Esophagus muscularis mucosa (tissue), 4 donors: ENCODE results near the gene DNER. TPM values are rescaled to one million over a fixed set of nuclear protein-coding genes. Genes with fewer than 3 reads are reported as not detected.

Source experiments
- DNase-seq: peaks from one replicate; pipeline ENCODE4 v3.0.0-alpha.2; 2017; ENCODE audit errors: extremely low spot score
- H3K27ac ChIP-seq, 4 donors: fragments of 200-600 bp; sonication (generic); replicated peaks in 1 of 4; 1 replicate in 3 of 4; 2 replicates in 1 of 4; pipeline ENCODE4 v1.5.1; 2016 to 2019; ENCODE audit warnings: mild to moderate bottlenecking in 1 of 4
- H3K27me3 ChIP-seq, 4 donors: fragments of 200-600 bp; sonication (generic); one replicate each; pipeline versions ENCODE4 v1.5.1 to v1.6.0; 2016 to 2019
- H3K36me3 ChIP-seq, 4 donors: fragments of 200-600 bp; sonication (generic); one replicate each; pipeline ENCODE4 v1.5.1; 2016 to 2019
- H3K4me1 ChIP-seq, 4 donors: fragments of 200-600 bp; sonication (generic); one replicate each; pipeline ENCODE4 v1.5.1; 2016 to 2019
- H3K4me3 ChIP-seq, 4 donors: fragments of 200-600 bp; sonication (generic); 1 replicate in 2 of 4; 2 replicates in 2 of 4; pipeline ENCODE4 v1.5.1; 2016 to 2019; ENCODE audit warnings: mild to moderate bottlenecking in 4 of 4, moderate library complexity in 1 of 4
- H3K9me3 ChIP-seq, 4 donors: fragments of 200-600 bp; sonication (generic); 1 replicate in 3 of 4; 2 replicates in 1 of 4; pipeline ENCODE4 v1.5.1; 2016 to 2019
- EP300 ChIP-seq: sonication (generic); formaldehyde crosslinking; IDR thresholded peaks from one replicate; pipeline ENCODE4 v1.6.1; 2017; ENCODE audit warnings: antibody characterized with exemption
- POLR2A ChIP-seq: fragments of 450-650 bp; IDR thresholded peaks from one replicate; pipeline ENCODE4 v1.6.1; 2017; ENCODE audit warnings: antibody characterized with exemption, moderate library complexity, mild to moderate bottlenecking, low read depth
- POLR2AphosphoS5 ChIP-seq, 2 donors: sonication (generic); formaldehyde crosslinking; IDR thresholded peaks; one replicate each; pipeline ENCODE4 v1.6.1; 2017; ENCODE audit warnings: antibody characterized with exemption in 2 of 2
- WGBS: methylation state at CpG from one replicate; pipeline ENCODE4 v1.1.5; 2018; 5-methylcytosine and 5-hydroxymethylcytosine counted together
- intact Hi-C: fragments of 100-400 bp; cut with DNase I; formaldehyde crosslinking; loops from one replicate; pipeline ENCODE4 v1.15.1; 2023
- total RNA-seq, 4 donors: library from RNA; depleted of rRNA; stranded (reverse); fragments of >200 nt; gene quantifications; one replicate each; pipeline versions ENCODE4 v1.1.0 to v1.2.1, GENCODE V29; 2016
- TF ChIP-seq, protein P1 (sequence below), 3 experiments: fragments of 200-600 bp in 2 of 3; fragments of 450-650 bp in 1 of 3; sonication (generic) in 2 of 3; IDR thresholded peaks; one replicate each; pipeline ENCODE4 v1.5.1; 2017 to 2019; ENCODE audit warnings: antibody characterized with exemption in 3 of 3, mild to moderate bottlenecking in 2 of 3, moderate library complexity in 1 of 3

DNER gene
- total RNA-seq, 4 donors from 2014 or later = 2.9 to 5.3 (median 4.6) TPM

DNA sequence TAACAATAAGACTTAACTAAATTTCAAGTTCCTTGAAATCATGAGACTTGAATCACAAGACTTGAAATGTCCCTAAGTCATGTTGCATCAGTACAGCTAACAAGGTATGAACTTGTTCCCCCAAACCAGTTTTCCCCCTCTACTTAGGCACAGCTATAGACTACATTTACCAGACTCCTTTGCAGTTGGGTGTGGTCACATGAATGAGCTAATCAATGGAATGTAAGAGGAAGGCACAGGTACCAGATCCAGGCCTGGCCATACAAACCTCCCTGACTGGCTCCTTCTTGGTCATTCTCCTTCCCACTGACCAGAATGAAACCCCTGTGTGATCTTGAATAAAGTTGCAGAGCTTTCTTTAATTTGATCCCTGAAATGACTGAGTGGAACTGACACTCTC, 77.8 kb downstream of the DNER start:
- H3K27ac ChIP-seq = no peak overlapping the region
- no peaks in the 10 kb centered on the region for H3K4me1 ChIP-seq
- no peak overlapping the region for H3K4me3 ChIP-seq
- intact Hi-C loops = no loop called here
- no peaks in the 10 kb centered on the region for H3K9me3 ChIP-seq
- no peaks in the 10 kb centered on the region for H3K36me3 ChIP-seq
- no peak for DNase-seq
- TF ChIP-seq POLR2A = no peak
- TF ChIP-seq, protein P1, sequence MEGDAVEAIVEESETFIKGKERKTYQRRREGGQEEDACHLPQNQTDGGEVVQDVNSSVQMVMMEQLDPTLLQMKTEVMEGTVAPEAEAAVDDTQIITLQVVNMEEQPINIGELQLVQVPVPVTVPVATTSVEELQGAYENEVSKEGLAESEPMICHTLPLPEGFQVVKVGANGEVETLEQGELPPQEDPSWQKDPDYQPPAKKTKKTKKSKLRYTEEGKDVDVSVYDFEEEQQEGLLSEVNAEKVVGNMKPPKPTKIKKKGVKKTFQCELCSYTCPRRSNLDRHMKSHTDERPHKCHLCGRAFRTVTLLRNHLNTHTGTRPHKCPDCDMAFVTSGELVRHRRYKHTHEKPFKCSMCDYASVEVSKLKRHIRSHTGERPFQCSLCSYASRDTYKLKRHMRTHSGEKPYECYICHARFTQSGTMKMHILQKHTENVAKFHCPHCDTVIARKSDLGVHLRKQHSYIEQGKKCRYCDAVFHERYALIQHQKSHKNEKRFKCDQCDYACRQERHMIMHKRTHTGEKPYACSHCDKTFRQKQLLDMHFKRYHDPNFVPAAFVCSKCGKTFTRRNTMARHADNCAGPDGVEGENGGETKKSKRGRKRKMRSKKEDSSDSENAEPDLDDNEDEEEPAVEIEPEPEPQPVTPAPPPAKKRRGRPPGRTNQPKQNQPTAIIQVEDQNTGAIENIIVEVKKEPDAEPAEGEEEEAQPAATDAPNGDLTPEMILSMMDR (IDR thresholded peaks at IDR 0.05) = no peak
- TF ChIP-seq POLR2AphosphoS5 (IDR thresholded peaks at IDR 0.05) = no peak
- H3K27me3 ChIP-seq = peaks cover 0 to 7% (median 0%) of the 10 kb centered on the region in 4 donors

GRCh38 chr2:229635371-229635680, 79.0 kb downstream of the DNER start:
- Histone ChIP-seq H3K27ac (no peak overlapping the region), H3K27me3 (peaks cover 0 to 7% (median 0%) of the 10 kb centered on the region in 4 donors), H3K9me3 (no peaks in the 10 kb centered on the region), H3K4me1 (no peaks in the 10 kb centered on the region), H3K4me3 (no peak overlapping the region), H3K36me3 (no peaks in the 10 kb centered on the region)
- WGBS = 69% methylated on average over 1 of the region's 1 CpG
- intact Hi-C loops = no loop called here
- DNase-seq = no peak
- TF ChIP-seq EP300 (no peak), POLR2A (no peak)
- TF ChIP-seq, protein P1 (IDR thresholded peaks at IDR 0.05) = no peak

DNA sequence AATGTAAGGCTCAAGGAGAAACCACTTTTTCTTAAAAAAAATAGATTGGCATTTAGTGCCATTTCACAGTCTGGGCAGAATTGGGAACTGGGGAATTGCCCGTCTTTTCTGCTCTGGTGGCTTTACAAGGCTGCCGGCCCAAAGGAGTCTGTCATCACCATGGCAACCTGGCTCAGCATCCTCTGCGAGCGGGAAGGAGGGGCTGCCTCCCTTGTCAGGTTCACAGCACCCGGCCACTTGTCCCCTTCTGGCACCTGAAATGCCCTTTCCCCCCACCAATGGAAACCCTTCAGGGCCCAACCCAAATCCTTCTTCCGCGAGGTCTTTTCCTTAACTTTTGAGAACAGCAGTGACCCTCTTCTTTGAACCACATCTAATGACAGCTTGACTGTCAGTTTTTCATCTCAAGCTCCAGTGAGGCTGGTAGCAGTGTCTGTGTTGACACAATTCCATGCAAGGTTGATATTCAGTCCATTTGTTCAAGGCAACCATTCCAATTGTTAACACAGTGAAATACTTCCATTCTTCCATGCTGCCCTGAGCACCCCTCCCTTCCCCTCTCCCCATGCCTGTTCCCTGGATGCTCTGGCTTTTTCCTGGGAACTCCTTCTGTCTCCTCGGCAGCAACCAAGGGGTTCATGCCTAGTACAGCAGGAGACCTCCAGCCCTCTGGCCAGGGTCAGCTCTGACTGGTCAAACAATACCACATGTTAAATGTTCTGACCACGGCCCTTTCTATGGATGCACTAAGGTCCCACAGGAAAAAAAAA, 79.6 kb downstream of the DNER start:
- Histone ChIP-seq H3K27me3 (peaks cover 0 to 7% (median 0%) of the 10 kb centered on the region in 4 donors), H3K4me1 (no peaks in the 10 kb centered on the region), H3K27ac (no peak overlapping the region), H3K9me3 (no peaks in the 10 kb centered on the region), H3K36me3 (no peaks in the 10 kb centered on the region), H3K4me3 (no peak overlapping the region)
- no peak for TF ChIP-seq POLR2A
- TF ChIP-seq EP300 = no peak
- no peak for TF ChIP-seq POLR2AphosphoS5 (IDR thresholded peaks at IDR 0.05)
- TF ChIP-seq, protein P1 (IDR thresholded peaks at IDR 0.05) = no peak
- WGBS = 38% methylated on average over 9 of the region's 9 CpGs
- no peak for DNase-seq
- intact Hi-C loops = no loop called here

DNA sequence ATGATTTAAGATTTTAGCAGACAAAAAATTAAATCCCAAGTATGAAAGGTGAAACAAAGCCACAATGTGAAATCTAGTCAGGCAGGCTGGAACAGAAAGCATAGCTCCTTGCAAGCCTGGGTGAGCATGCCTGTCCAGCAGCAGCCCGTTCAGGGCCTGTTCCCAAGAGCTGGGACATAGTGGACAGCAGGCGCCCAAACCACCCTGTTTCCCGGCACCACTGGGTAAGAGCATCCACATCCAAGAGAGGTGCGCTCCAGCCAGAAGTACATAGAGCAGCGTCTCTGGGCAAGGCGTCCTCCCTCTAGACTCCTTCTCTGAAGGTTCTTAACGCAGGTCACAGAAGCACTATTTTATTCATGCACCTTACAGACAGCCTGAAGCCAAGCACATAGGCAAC, 80.8 kb downstream of the DNER start:
- DNase-seq = no peak
- no peak overlapping the region for H3K27ac ChIP-seq
- peaks cover 0 to 7% (median 0%) of the 10 kb centered on the region in 4 donors for H3K27me3 ChIP-seq
- no peak overlapping the region for H3K4me3 ChIP-seq
- TF ChIP-seq, protein P1 (IDR thresholded peaks at IDR 0.05) = no peak
- TF ChIP-seq POLR2A = no peak
- no peak for TF ChIP-seq EP300
- TF ChIP-seq POLR2AphosphoS5 (IDR thresholded peaks at IDR 0.05) = no peak
- WGBS = 81% methylated on average over 7 of the region's 7 CpGs
- H3K4me1 ChIP-seq = no peaks in the 10 kb centered on the region
- no peaks in the 10 kb centered on the region for H3K9me3 ChIP-seq
- no peaks in the 10 kb centered on the region for H3K36me3 ChIP-seq
- intact Hi-C loops = no loop called here

GRCh38 chr2:229629039-229629438, 85.3 kb downstream of the DNER start:
- Histone ChIP-seq H3K9me3 (no peaks in the 10 kb centered on the region), H3K4me3 (no peak overlapping the region), H3K36me3 (no peaks in the 10 kb centered on the region), H3K27me3 (no peaks in the 10 kb centered on the region), H3K27ac (no peak overlapping the region), H3K4me1 (no peaks in the 10 kb centered on the region)
- no peak for DNase-seq
- intact Hi-C loops = no loop called here
- TF ChIP-seq POLR2A = no peak
- TF ChIP-seq EP300 = no peak
- TF ChIP-seq, protein P1 (IDR thresholded peaks at IDR 0.05) = no peak
- TF ChIP-seq POLR2AphosphoS5 (IDR thresholded peaks at IDR 0.05) = no peak
